Suprapubic skin (tissue), 4 donors: Measurements from ENCODE around the gene PRKACG. TPM values are rescaled to one million over a fixed set of nuclear protein-coding genes. Genes with fewer than 3 reads are reported as not detected.

Experiments
- DNase-seq, 2 donors: peaks; one replicate each; pipeline ENCODE4 v3.0.0-alpha.2; 2019; ENCODE audit warnings: low spot score in 2 of 2
- H3K27ac ChIP-seq: fragments of 200-600 bp; sonication (generic); one replicate; pipeline ENCODE4 v1.5.1; 2019
- H3K27me3 ChIP-seq: fragments of 200-600 bp; sonication (generic); one replicate; pipeline ENCODE4 v1.5.1; 2019
- H3K36me3 ChIP-seq: fragments of 200-600 bp; sonication (generic); one replicate; pipeline ENCODE4 v1.5.1; 2019
- H3K4me1 ChIP-seq: fragments of 200-600 bp; sonication (generic); one replicate; pipeline ENCODE4 v1.5.1; 2019
- H3K4me3 ChIP-seq: fragments of 200-600 bp; sonication (generic); one replicate; pipeline ENCODE4 v1.5.1; 2019; ENCODE audit warnings: mild to moderate bottlenecking
- H3K9me3 ChIP-seq: fragments of 200-600 bp; sonication (generic); one replicate; pipeline ENCODE4 v1.5.1; 2019
- CTCF ChIP-seq, 2 donors: fragments of 200-600 bp in 1 of 2; fragments of 450-650 bp in 1 of 2; sonication (generic) in 1 of 2; IDR thresholded peaks; one replicate each; pipeline ENCODE4 v1.5.1; 2016 to 2019; ENCODE audit warnings: antibody characterized with exemption in 2 of 2, mild to moderate bottlenecking in 1 of 2, moderate library complexity in 1 of 2
- EP300 ChIP-seq: sonication (generic); formaldehyde crosslinking; IDR thresholded peaks from one replicate; pipeline ENCODE4 v1.6.1; 2017; ENCODE audit warnings: antibody characterized with exemption
- POLR2A ChIP-seq, 2 donors: fragments of 450-650 bp; IDR thresholded peaks; one replicate each; pipeline ENCODE4 v1.6.1; 2017; ENCODE audit warnings: antibody characterized with exemption in 2 of 2, mild to moderate bottlenecking in 2 of 2, moderate library complexity in 2 of 2
- POLR2AphosphoS5 ChIP-seq, 3 donors: sonication (generic); formaldehyde crosslinking; IDR thresholded peaks; one replicate each; pipeline ENCODE4 v1.6.1; 2017; ENCODE audit warnings: antibody characterized with exemption in 3 of 3
- WGBS: methylation state at CpG from one replicate; pipeline ENCODE4 v1.1.5; 2018; 5-methylcytosine and 5-hydroxymethylcytosine counted together
- total RNA-seq, 4 donors: library from RNA; depleted of rRNA; stranded (reverse); fragments of >200 nt; gene quantifications; one replicate each; pipeline ENCODE4 v1.1.0, GENCODE V29; 2016

Gene PRKACG
- total RNA-seq = not detected

- no peaks in the 10 kb centered on the region for H3K9me3 ChIP-seq
- H3K27me3 ChIP-seq = peaks cover 14% of the 10 kb centered on the region
- no peak within 1 kb of the TSS for H3K27ac ChIP-seq
- H3K4me1 ChIP-seq = no peaks in the 10 kb centered on the region
- H3K4me3 ChIP-seq = no peak within 1 kb of the TSS
- no peak for TF ChIP-seq POLR2AphosphoS5 (IDR thresholded peaks at IDR 0.05)
- TF ChIP-seq CTCF (IDR thresholded peaks at IDR 0.05) = no peak
- no peak for TF ChIP-seq EP300
- TF ChIP-seq POLR2A (IDR thresholded peaks at IDR 0.05) = no peak
- DNase-seq = no peak
- no peaks in the 10 kb centered on the region for H3K36me3 ChIP-seq
- 98% methylated on average over 29 of the region's 29 CpGs for WGBS
Measured at GRCh38 chr9:69014013-69014412, at the start of gene PRKACG. PRKACG (minus strand) TSS chr9:69014113; CDS start chr9:69014092, 21 bp downstream.

- Histone ChIP-seq H3K36me3 (peaks cover 16% of the 10 kb centered on the region), H3K9me3 (no peaks in the 10 kb centered on the region), H3K4me3 (no peak overlapping the region), H3K4me1 (no peaks in the 10 kb centered on the region), H3K27ac (no peak overlapping the region), H3K27me3 (no peaks in the 10 kb centered on the region)
- TF ChIP-seq EP300 = no peak
- TF ChIP-seq CTCF (IDR thresholded peaks at IDR 0.05) = no peak
- no peak for TF ChIP-seq POLR2AphosphoS5 (IDR thresholded peaks at IDR 0.05)
- TF ChIP-seq POLR2A (IDR thresholded peaks at IDR 0.05) = no peak
- 91% methylated on average over 5 of the region's 5 CpGs for WGBS
- no peak for DNase-seq
Measured at GRCh38 chr9:69062195-69062594, 48.3 kb upstream of the PRKACG start.

GRCh38 chr9:69060766-69061165 lies 46.9 kb upstream of the PRKACG start:
- 61% methylated on average over 1 of the region's 1 CpG for WGBS
- Histone ChIP-seq H3K36me3 (peaks cover 9% of the 10 kb centered on the region), H3K9me3 (no peaks in the 10 kb centered on the region), H3K27me3 (no peaks in the 10 kb centered on the region), H3K27ac (no peak overlapping the region), H3K4me3 (no peak overlapping the region), H3K4me1 (no peaks in the 10 kb centered on the region)
- no peak for TF ChIP-seq CTCF (IDR thresholded peaks at IDR 0.05)
- TF ChIP-seq EP300 = no peak
- no peak for TF ChIP-seq POLR2A (IDR thresholded peaks at IDR 0.05)
- no peak for TF ChIP-seq POLR2AphosphoS5 (IDR thresholded peaks at IDR 0.05)
- no peak for DNase-seq

- Histone ChIP-seq H3K9me3 (no peaks in the 10 kb centered on the region), H3K36me3 (no peaks in the 10 kb centered on the region), H3K27me3 (no peaks in the 10 kb centered on the region), H3K4me3 (no peak overlapping the region), H3K27ac (no peak overlapping the region), H3K4me1 (no peaks in the 10 kb centered on the region)
- DNase-seq = no peak
- TF ChIP-seq CTCF (IDR thresholded peaks at IDR 0.05) (no peak), POLR2AphosphoS5 (IDR thresholded peaks at IDR 0.05) (no peak), POLR2A (IDR thresholded peaks at IDR 0.05) (no peak), EP300 (no peak)
- 96% methylated on average over 2 of the region's 2 CpGs for WGBS
Measured at GRCh38 chr9:69058101-69058500, 44.2 kb upstream of the PRKACG start.

- DNase-seq = no peak
- WGBS = 94% methylated on average over 4 of the region's 4 CpGs
Measured at GRCh38 chr9:69056191-69056815, 42.4 kb upstream of the PRKACG start.

More at GRCh38 chr9:69056191-69056815, 42.4 kb upstream of the PRKACG start:
- Histone ChIP-seq H3K4me1 (no peaks in the 10 kb centered on the region), H3K36me3 (no peaks in the 10 kb centered on the region), H3K9me3 (no peaks in the 10 kb centered on the region), H3K27me3 (no peaks in the 10 kb centered on the region), H3K27ac (no peak overlapping the region), H3K4me3 (no peak overlapping the region)
- TF ChIP-seq CTCF (IDR thresholded peaks at IDR 0.05) (no peak), POLR2AphosphoS5 (IDR thresholded peaks at IDR 0.05) (no peak), EP300 (no peak), POLR2A (IDR thresholded peaks at IDR 0.05) (no peak)
